GM23338 (cell line): Measurements from ENCODE around the gene GPC2. TPM values are rescaled to one million over a fixed set of nuclear protein-coding genes. Genes with fewer than 3 reads are reported as not detected.

Experiments used
- ATAC-seq: fragments of 200-7000 bp; cut with Tn5 transposase; 3 replicates; pipeline ENCODE4 v1.9.1; 2020
- DNase-seq: peaks from one replicate; pipeline ENCODE4 v3.0.0-alpha.2; 2015; ENCODE audit warnings: low spot score
- H2AFZ ChIP-seq: fragments of 200-600 bp; sonication (generic); 2 replicates; pipeline ENCODE4 v1.8.0; 2016; ENCODE audit warnings: antibody characterized with exemption, mild to moderate bottlenecking, moderate library complexity
- H3F3A ChIP-seq: fragments of 200-600 bp; sonication (generic); replicated peaks from 2 replicates; pipeline ENCODE4 v1.8.0; 2017; ENCODE audit warnings: antibody characterized with exemption, mixed run types, low read depth
- H3K27ac ChIP-seq: fragments of 200-600 bp; sonication (generic); 2 replicates; pipeline ENCODE4 v1.6.1; 2016; ENCODE audit warnings: low read depth
- H3K27me3 ChIP-seq: fragments of 200-600 bp; sonication (generic); 2 replicates; pipeline ENCODE4 v1.8.0; 2016; ENCODE audit warnings: mild to moderate bottlenecking, mixed run types, moderate library complexity; ENCODE audit not compliant: insufficient read depth
- H3K36me3 ChIP-seq: fragments of 200-600 bp; sonication (generic); 2 replicates; pipeline ENCODE4 v1.8.0; 2016; ENCODE audit warnings: mild to moderate bottlenecking; ENCODE audit not compliant: insufficient read depth
- H3K4me1 ChIP-seq: fragments of 200-600 bp; sonication (generic); 2 replicates; pipeline ENCODE4 v1.8.0; 2016; ENCODE audit warnings: mild to moderate bottlenecking, moderate library complexity; ENCODE audit not compliant: insufficient read depth
- H3K4me2 ChIP-seq: fragments of 200-600 bp; sonication (generic); 2 replicates; pipeline ENCODE4 v1.7.1; 2017; ENCODE audit warnings: mixed run types
- H3K4me3 ChIP-seq: fragments of 200-600 bp; sonication (generic); 2 replicates; pipeline ENCODE4 v1.6.1; 2016; ENCODE audit warnings: mixed run types
- H3K79me2 ChIP-seq: fragments of 200-600 bp; sonication (generic); replicated peaks from 2 replicates; pipeline ENCODE4 v1.8.0; 2017; ENCODE audit warnings: mild to moderate bottlenecking; ENCODE audit not compliant: insufficient read depth
- H3K9me2 ChIP-seq: fragments of 200-600 bp; sonication (generic); 2 replicates; pipeline ENCODE4 v1.8.0; 2017; ENCODE audit not compliant: insufficient read depth
- H4K20me1 ChIP-seq: fragments of 200-600 bp; sonication (generic); replicated peaks from 2 replicates; pipeline ENCODE4 v1.8.0; 2017; ENCODE audit warnings: mild to moderate bottlenecking; ENCODE audit not compliant: insufficient read depth
- H3K27ac Mint-ChIP-seq: 2 replicates; pipeline ENCODE4 v1.8.0; 2020; ENCODE audit warnings: inconsistent platforms, mild to moderate bottlenecking, moderate library complexity, mixed read lengths
- H3K27me3 Mint-ChIP-seq: 3 replicates; pipeline ENCODE4 v1.8.0; 2022; ENCODE audit warnings: low read depth, mild to moderate bottlenecking, moderate library complexity, mixed read lengths, inconsistent platforms; ENCODE audit not compliant: insufficient read depth, poor library complexity
- H3K36me3 Mint-ChIP-seq: 3 replicates; pipeline ENCODE4 v1.8.0; 2021; ENCODE audit warnings: low read depth, mild to moderate bottlenecking, inconsistent platforms, moderate library complexity, mixed read lengths
- H3K4me1 Mint-ChIP-seq: 3 replicates; pipeline ENCODE4 v1.8.0; 2020; ENCODE audit warnings: mild to moderate bottlenecking, inconsistent platforms, mixed read lengths
- H3K4me3 Mint-ChIP-seq: 3 replicates; pipeline ENCODE4 v1.8.0; 2021; ENCODE audit warnings: moderate library complexity, mild to moderate bottlenecking, inconsistent platforms, mixed read lengths
- H3K9me3 Mint-ChIP-seq: 3 replicates; pipeline ENCODE4 v1.8.0; 2020; ENCODE audit warnings: moderate library complexity, mild to moderate bottlenecking, inconsistent platforms, mixed read lengths
- CREB1 ChIP-seq: fragments of 250-450 bp; sonication (Bioruptor Pico); IDR thresholded peaks from 2 replicates; pipeline ENCODE4 v1.5.0; 2020; ENCODE audit warnings: low read depth, mild to moderate bottlenecking, moderate library complexity
- EZH2 ChIP-seq: fragments of 200-600 bp; sonication (generic); IDR thresholded peaks from one replicate; pipeline ENCODE4 v1.8.0; 2017; ENCODE audit warnings: antibody characterized with exemption, mild to moderate bottlenecking, low read depth; ENCODE audit not compliant: unreplicated experiment
- EZH2phosphoT487 ChIP-seq: fragments of 200-600 bp; sonication (generic); IDR thresholded peaks from one replicate; pipeline ENCODE4 v1.8.1; 2018; ENCODE audit warnings: antibody characterized with exemption; ENCODE audit not compliant: unreplicated experiment
- JUNB ChIP-seq: IDR thresholded peaks from one replicate; pipeline ENCODE4 v1.6.1; 2016; ENCODE audit warnings: antibody characterized with exemption; ENCODE audit not compliant: unreplicated experiment
- NANOG ChIP-seq: IDR thresholded peaks from 2 replicates; pipeline ENCODE4 v1.6.1; 2016; ENCODE audit warnings: antibody characterized with exemption, borderline replicate concordance
- POLR2AphosphoS5 ChIP-seq: IDR thresholded peaks from 2 replicates; pipeline ENCODE4 v1.6.1; 2016; ENCODE audit warnings: antibody characterized with exemption, low read depth
- STAT1 ChIP-seq: IDR thresholded peaks from one replicate; pipeline ENCODE4 v1.6.1; 2016; ENCODE audit warnings: antibody characterized with exemption; ENCODE audit not compliant: unreplicated experiment
- ZNF114 ChIP-seq: fragments of 250-450 bp; sonication (Bioruptor Pico); IDR thresholded peaks from 2 replicates; pipeline ENCODE4 v1.5.0; 2020; ENCODE audit warnings: mild to moderate bottlenecking, moderate library complexity
- ZNF331 ChIP-seq: fragments of 250-450 bp; sonication (Bioruptor Pico); IDR thresholded peaks from 2 replicates; pipeline ENCODE4 v1.5.0; 2020; ENCODE audit warnings: low read depth, mild to moderate bottlenecking, moderate library complexity
- polyA plus RNA-seq: library from polyadenylated mRNA; unstranded; fragments of >200 nt; fragmentation: Nextera tagmentation; extraction: Ambion mirVana; gene quantifications from 2 replicates; pipeline ENCODE4 v1.2.1, GENCODE V29; 2016
- total RNA-seq: library from RNA; depleted of rRNA; stranded (reverse); fragments of >200 nt; shearing (Covaris generic); gene quantifications from 2 replicates; pipeline ENCODE4 v1.2.3, GENCODE V29; 2014
- TF ChIP-seq, protein P1 (sequence below): fragments of 250-450 bp; sonication (Bioruptor Pico); IDR thresholded peaks from 2 replicates; pipeline ENCODE4 v1.5.0; 2020; ENCODE audit warnings: mild to moderate bottlenecking, moderate library complexity
- TF ChIP-seq, protein P2 (sequence below): IDR thresholded peaks from one replicate; pipeline ENCODE4 v1.6.1; 2018; ENCODE audit warnings: antibody characterized with exemption; ENCODE audit not compliant: unreplicated experiment
- TF ChIP-seq, protein P3 (sequence below), 2 experiments: fragments of 200-600 bp in 1 of 2; sonication (generic) in 1 of 2; conservative IDR thresholded peaks; 2 replicates each; pipeline versions ENCODE4 v1.5.1 to v1.6.1; 2016 to 2017; ENCODE audit warnings: antibody characterized with exemption in 2 of 2, low read depth in 2 of 2, mild to moderate bottlenecking in 2 of 2, moderate library complexity in 1 of 2
- TF ChIP-seq, protein P4 (sequence below): IDR thresholded peaks from 2 replicates; pipeline ENCODE4 v1.6.1; 2016; ENCODE audit warnings: antibody characterized with exemption

Gene GPC2
- total and polyA plus RNA-seq, 2 experiments from 2014 or later = 10.7 to 48.8 TPM

DNA sequence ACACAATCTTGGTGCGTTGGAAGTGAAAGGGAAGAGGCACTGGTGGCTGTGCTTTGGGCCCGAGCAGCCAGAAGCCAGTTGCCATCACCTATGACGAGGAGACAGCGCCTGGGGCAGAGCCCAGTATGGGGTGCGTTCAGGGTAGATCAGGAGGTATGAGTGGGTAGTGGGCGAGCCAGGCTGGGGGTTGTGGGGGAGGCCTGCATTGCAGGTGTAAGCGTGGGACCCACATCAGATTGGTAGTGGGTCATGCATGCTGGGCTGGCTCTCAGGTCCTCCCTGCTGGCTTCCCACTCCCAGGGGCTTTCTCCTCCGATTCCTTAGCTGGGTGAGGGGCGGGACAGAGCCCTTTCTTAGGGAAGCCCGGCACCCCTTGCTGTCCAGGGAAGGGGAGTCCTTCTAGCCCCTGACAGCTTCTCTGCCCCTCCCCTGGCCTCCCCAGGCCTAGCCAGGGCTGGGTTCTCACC, 42.1 kb upstream of the GPC2 start:
- Histone ChIP-seq H3K4me1 (no peaks in the 10 kb centered on the region), H2AFZ (no peak overlapping the region), H3K4me3 (no peak overlapping the region), H3K79me2 (no peaks in the 10 kb centered on the region), H3K4me2 (no peak overlapping the region), H3K9me2 (no peaks in the 10 kb centered on the region), H3K27ac (no peak overlapping the region), H3F3A (no peaks in the 10 kb centered on the region), H3K27me3 (peaks cover 15% of the 10 kb centered on the region; the same call in 1 of the 2 replicates), H3K36me3 (no peaks in the 10 kb centered on the region), H4K20me1 (0 out of 2 replicates have a peak, but pooled peaks cover 2% of the 10 kb centered on the region)
- no peak for DNase-seq
- Mint-ChIP-seq H3K4me3 (no peak overlapping the region), H3K27ac (no peak overlapping the region), H3K36me3 (peaks cover under 1% of the 10 kb centered on the region; the same call in 2 of the 3 replicates), H3K4me1 (peaks cover 4% of the 10 kb centered on the region; the same call in 2 of the 3 replicates), H3K9me3 (no peaks in the 10 kb centered on the region), H3K27me3 (peaks cover 6% of the 10 kb centered on the region)
- ATAC-seq = no peak
- no peak for TF ChIP-seq ZNF331
- TF ChIP-seq EZH2 = no peak
- TF ChIP-seq POLR2AphosphoS5 = no peak
- TF ChIP-seq, protein P1, sequence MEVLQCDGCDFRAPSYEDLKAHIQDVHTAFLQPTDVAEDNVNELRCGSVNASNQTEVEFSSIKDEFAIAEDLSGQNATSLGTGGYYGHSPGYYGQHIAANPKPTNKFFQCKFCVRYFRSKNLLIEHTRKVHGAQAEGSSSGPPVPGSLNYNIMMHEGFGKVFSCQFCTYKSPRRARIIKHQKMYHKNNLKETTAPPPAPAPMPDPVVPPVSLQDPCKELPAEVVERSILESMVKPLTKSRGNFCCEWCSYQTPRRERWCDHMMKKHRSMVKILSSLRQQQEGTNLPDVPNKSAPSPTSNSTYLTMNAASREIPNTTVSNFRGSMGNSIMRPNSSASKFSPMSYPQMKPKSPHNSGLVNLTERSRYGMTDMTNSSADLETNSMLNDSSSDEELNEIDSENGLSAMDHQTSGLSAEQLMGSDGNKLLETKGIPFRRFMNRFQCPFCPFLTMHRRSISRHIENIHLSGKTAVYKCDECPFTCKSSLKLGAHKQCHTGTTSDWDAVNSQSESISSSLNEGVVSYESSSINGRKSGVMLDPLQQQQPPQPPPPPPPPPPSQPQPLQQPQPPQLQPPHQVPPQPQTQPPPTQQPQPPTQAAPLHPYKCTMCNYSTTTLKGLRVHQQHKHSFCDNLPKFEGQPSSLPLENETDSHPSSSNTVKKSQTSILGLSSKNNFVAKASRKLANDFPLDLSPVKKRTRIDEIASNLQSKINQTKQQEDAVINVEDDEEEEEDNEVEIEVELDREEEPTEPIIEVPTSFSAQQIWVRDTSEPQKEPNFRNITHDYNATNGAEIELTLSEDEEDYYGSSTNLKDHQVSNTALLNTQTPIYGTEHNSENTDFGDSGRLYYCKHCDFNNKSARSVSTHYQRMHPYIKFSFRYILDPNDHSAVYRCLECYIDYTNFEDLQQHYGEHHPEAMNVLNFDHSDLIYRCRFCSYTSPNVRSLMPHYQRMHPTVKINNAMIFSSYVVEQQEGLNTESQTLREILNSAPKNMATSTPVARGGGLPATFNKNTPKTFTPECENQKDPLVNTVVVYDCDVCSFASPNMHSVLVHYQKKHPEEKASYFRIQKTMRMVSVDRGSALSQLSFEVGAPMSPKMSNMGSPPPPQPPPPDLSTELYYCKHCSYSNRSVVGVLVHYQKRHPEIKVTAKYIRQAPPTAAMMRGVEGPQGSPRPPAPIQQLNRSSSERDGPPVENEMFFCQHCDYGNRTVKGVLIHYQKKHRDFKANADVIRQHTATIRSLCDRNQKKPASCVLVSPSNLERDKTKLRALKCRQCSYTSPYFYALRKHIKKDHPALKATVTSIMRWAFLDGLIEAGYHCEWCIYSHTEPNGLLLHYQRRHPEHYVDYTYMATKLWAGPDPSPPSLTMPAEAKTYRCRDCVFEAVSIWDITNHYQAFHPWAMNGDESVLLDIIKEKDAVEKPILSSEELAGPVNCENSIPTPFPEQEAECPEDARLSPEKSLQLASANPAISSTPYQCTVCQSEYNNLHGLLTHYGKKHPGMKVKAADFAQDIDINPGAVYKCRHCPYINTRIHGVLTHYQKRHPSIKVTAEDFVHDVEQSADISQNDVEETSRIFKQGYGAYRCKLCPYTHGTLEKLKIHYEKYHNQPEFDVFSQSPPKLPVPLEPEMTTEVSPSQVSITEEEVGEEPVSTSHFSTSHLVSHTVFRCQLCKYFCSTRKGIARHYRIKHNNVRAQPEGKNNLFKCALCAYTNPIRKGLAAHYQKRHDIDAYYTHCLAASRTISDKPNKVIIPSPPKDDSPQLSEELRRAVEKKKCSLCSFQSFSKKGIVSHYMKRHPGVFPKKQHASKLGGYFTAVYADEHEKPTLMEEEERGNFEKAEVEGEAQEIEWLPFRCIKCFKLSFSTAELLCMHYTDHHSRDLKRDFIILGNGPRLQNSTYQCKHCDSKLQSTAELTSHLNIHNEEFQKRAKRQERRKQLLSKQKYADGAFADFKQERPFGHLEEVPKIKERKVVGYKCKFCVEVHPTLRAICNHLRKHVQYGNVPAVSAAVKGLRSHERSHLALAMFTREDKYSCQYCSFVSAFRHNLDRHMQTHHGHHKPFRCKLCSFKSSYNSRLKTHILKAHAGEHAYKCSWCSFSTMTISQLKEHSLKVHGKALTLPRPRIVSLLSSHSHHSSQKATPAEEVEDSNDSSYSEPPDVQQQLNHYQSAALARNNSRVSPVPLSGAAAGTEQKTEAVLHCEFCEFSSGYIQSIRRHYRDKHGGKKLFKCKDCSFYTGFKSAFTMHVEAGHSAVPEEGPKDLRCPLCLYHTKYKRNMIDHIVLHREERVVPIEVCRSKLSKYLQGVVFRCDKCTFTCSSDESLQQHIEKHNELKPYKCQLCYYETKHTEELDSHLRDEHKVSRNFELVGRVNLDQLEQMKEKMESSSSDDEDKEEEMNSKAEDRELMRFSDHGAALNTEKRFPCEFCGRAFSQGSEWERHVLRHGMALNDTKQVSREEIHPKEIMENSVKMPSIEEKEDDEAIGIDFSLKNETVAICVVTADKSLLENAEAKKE = no peak
- TF ChIP-seq, protein P2, sequence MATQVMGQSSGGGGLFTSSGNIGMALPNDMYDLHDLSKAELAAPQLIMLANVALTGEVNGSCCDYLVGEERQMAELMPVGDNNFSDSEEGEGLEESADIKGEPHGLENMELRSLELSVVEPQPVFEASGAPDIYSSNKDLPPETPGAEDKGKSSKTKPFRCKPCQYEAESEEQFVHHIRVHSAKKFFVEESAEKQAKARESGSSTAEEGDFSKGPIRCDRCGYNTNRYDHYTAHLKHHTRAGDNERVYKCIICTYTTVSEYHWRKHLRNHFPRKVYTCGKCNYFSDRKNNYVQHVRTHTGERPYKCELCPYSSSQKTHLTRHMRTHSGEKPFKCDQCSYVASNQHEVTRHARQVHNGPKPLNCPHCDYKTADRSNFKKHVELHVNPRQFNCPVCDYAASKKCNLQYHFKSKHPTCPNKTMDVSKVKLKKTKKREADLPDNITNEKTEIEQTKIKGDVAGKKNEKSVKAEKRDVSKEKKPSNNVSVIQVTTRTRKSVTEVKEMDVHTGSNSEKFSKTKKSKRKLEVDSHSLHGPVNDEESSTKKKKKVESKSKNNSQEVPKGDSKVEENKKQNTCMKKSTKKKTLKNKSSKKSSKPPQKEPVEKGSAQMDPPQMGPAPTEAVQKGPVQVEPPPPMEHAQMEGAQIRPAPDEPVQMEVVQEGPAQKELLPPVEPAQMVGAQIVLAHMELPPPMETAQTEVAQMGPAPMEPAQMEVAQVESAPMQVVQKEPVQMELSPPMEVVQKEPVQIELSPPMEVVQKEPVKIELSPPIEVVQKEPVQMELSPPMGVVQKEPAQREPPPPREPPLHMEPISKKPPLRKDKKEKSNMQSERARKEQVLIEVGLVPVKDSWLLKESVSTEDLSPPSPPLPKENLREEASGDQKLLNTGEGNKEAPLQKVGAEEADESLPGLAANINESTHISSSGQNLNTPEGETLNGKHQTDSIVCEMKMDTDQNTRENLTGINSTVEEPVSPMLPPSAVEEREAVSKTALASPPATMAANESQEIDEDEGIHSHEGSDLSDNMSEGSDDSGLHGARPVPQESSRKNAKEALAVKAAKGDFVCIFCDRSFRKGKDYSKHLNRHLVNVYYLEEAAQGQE = no peak
- no peak for TF ChIP-seq EZH2phosphoT487
- TF ChIP-seq ZNF114 (CRISPR knock-in tag) = no peak
- no peak for TF ChIP-seq STAT1
- TF ChIP-seq, protein P3, sequence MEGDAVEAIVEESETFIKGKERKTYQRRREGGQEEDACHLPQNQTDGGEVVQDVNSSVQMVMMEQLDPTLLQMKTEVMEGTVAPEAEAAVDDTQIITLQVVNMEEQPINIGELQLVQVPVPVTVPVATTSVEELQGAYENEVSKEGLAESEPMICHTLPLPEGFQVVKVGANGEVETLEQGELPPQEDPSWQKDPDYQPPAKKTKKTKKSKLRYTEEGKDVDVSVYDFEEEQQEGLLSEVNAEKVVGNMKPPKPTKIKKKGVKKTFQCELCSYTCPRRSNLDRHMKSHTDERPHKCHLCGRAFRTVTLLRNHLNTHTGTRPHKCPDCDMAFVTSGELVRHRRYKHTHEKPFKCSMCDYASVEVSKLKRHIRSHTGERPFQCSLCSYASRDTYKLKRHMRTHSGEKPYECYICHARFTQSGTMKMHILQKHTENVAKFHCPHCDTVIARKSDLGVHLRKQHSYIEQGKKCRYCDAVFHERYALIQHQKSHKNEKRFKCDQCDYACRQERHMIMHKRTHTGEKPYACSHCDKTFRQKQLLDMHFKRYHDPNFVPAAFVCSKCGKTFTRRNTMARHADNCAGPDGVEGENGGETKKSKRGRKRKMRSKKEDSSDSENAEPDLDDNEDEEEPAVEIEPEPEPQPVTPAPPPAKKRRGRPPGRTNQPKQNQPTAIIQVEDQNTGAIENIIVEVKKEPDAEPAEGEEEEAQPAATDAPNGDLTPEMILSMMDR (conservative IDR thresholded peaks at IDR 0.05; ENCODE audit: low read depth in 2 of 2) = no peak
- no peak for TF ChIP-seq NANOG
- no peak for TF ChIP-seq CREB1 (CRISPR knock-in tag)
- TF ChIP-seq, protein P4, sequence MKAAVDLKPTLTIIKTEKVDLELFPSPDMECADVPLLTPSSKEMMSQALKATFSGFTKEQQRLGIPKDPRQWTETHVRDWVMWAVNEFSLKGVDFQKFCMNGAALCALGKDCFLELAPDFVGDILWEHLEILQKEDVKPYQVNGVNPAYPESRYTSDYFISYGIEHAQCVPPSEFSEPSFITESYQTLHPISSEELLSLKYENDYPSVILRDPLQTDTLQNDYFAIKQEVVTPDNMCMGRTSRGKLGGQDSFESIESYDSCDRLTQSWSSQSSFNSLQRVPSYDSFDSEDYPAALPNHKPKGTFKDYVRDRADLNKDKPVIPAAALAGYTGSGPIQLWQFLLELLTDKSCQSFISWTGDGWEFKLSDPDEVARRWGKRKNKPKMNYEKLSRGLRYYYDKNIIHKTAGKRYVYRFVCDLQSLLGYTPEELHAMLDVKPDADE = no peak
- TF ChIP-seq JUNB = no peak
